HEK293 (cell line): ENCODE measurements around the gene LEMD1.

Experiments
- CTCF ChIA-PET: fragments of 350-600 bp; formaldehyde crosslinking; extraction: SDS; loops from one replicate; lab custom pipeline; 2021; ENCODE audit warnings: antibody characterized with exemption; lab: Yijun Ruan, JAX
- POLR2A ChIA-PET: fragments of 300-600 bp; formaldehyde crosslinking; extraction: SDS; loops from one replicate; lab custom pipeline; 2020; ENCODE audit warnings: antibody characterized with exemption, inconsistent platforms; lab: Yijun Ruan, JAX
- H3K27ac ChIP-seq: fragments of 200-500 bp; sonication (Bioruptor generic); 2 replicates; pipeline ENCODE4 v1.5.1; 2014; ENCODE audit warnings: low read depth, low read length, control low read depth, inconsistent platforms; ENCODE audit errors: extremely low read depth
- H3K36me3 ChIP-seq, 2 experiments: fragments of 200-500 bp in 1 of 2; sonication (Bioruptor generic) in 1 of 2; 1 replicate in 1 of 2; 2 replicates in 1 of 2; pipeline ENCODE4 v1.5.1; 2014 to 2017; ENCODE audit warnings: inconsistent platforms in 2 of 2, low read length in 2 of 2; ENCODE audit not compliant: control insufficient read depth in 2 of 2, insufficient read depth in 1 of 2
- H3K4me1 ChIP-seq: fragments of 200-500 bp; sonication (Bioruptor generic); 2 replicates; pipeline ENCODE4 v1.5.1; 2014; ENCODE audit warnings: mild to moderate bottlenecking, low read length, inconsistent platforms; ENCODE audit not compliant: control insufficient read depth, insufficient read depth
- H3K4me3 ChIP-seq: 2 replicates; pipeline ENCODE4 v1.5.1; 2011; ENCODE audit warnings: low read depth, mild to moderate bottlenecking, control low read depth, low read length, moderate library complexity
- H3K9me3 ChIP-seq: fragments of 200-500 bp; sonication (Bioruptor generic); 2 replicates; pipeline ENCODE4 v1.5.1; 2014; ENCODE audit warnings: low read depth, low read length, inconsistent platforms; ENCODE audit not compliant: control insufficient read depth, insufficient read depth
- BCL11A ChIP-seq: fragments of 450-650 bp; formaldehyde crosslinking; IDR thresholded peaks from 2 replicates; pipeline ENCODE4 v1.5.1; 2016; ENCODE audit warnings: low read depth, missing biosample characterization, missing genetic modification characterization
- KLF1 ChIP-seq: fragments of 450-650 bp; formaldehyde crosslinking; IDR thresholded peaks from 2 replicates; pipeline ENCODE4 v1.5.1; 2016; ENCODE audit warnings: missing biosample characterization, missing genetic modification characterization
- MZF1 ChIP-seq: fragments of 450-650 bp; formaldehyde crosslinking; IDR thresholded peaks from 2 replicates; pipeline ENCODE4 v1.5.1; 2017; ENCODE audit warnings: missing biosample characterization, missing genetic modification characterization, borderline replicate concordance
- OVOL3 ChIP-seq: fragments of 450-650 bp; formaldehyde crosslinking; IDR thresholded peaks from 2 replicates; pipeline ENCODE4 v1.5.1; 2016; ENCODE audit warnings: missing biosample characterization, missing genetic modification characterization
- PRDM10 ChIP-seq: fragments of 450-650 bp; formaldehyde crosslinking; IDR thresholded peaks from 2 replicates; pipeline ENCODE4 v1.5.1; 2016; ENCODE audit warnings: missing biosample characterization, missing genetic modification characterization
- REPIN1 ChIP-seq: fragments of 450-650 bp; formaldehyde crosslinking; IDR thresholded peaks from 2 replicates; pipeline ENCODE4 v1.5.1; 2017; ENCODE audit warnings: missing biosample characterization, missing genetic modification characterization, low read depth
- SCRT2 ChIP-seq: fragments of 450-650 bp; formaldehyde crosslinking; IDR thresholded peaks from 2 replicates; pipeline ENCODE4 v1.5.1; 2016; ENCODE audit warnings: missing biosample characterization, missing genetic modification characterization
- YY1 ChIP-seq: fragments of 450-650 bp; formaldehyde crosslinking; IDR thresholded peaks from 2 replicates; pipeline ENCODE4 v1.5.1; 2018; ENCODE audit warnings: missing biosample characterization, missing genetic modification characterization
- ZBTB48 ChIP-seq: fragments of 450-650 bp; formaldehyde crosslinking; IDR thresholded peaks from 2 replicates; pipeline ENCODE4 v1.5.1; 2016; ENCODE audit warnings: missing biosample characterization, missing genetic modification characterization
- ZBTB8A ChIP-seq: fragments of 450-650 bp; formaldehyde crosslinking; IDR thresholded peaks from 2 replicates; pipeline ENCODE4 v1.5.1; 2016; ENCODE audit warnings: missing biosample characterization, missing genetic modification characterization
- ZFP37 ChIP-seq: fragments of 450-650 bp; formaldehyde crosslinking; IDR thresholded peaks from 2 replicates; pipeline ENCODE4 v1.5.1; 2016; ENCODE audit warnings: missing biosample characterization, missing genetic modification characterization
- ZNF114 ChIP-seq: fragments of 450-650 bp; formaldehyde crosslinking; IDR thresholded peaks from 2 replicates; pipeline ENCODE4 v1.5.0; 2017; ENCODE audit warnings: missing biosample characterization, missing genetic modification characterization
- ZNF132 ChIP-seq: fragments of 450-650 bp; formaldehyde crosslinking; IDR thresholded peaks from 2 replicates; pipeline ENCODE4 v1.5.1; 2017; ENCODE audit warnings: missing biosample characterization, missing genetic modification characterization, borderline replicate concordance
- ZNF266 ChIP-seq: fragments of 450-650 bp; formaldehyde crosslinking; IDR thresholded peaks from 2 replicates; pipeline ENCODE4 v1.5.1; 2016; ENCODE audit warnings: missing biosample characterization, missing genetic modification characterization, low read depth
- ZNF302 ChIP-seq: fragments of 450-650 bp; formaldehyde crosslinking; IDR thresholded peaks from 2 replicates; pipeline ENCODE4 v1.5.1; 2016; ENCODE audit warnings: missing biosample characterization, missing genetic modification characterization, low read depth
- ZNF366 ChIP-seq: fragments of 450-650 bp; formaldehyde crosslinking; conservative IDR thresholded peaks from 2 replicates; pipeline ENCODE4 v1.5.1; 2016; ENCODE audit warnings: missing biosample characterization, missing genetic modification characterization
- ZNF391 ChIP-seq: fragments of 450-650 bp; formaldehyde crosslinking; IDR thresholded peaks from 2 replicates; pipeline ENCODE4 v1.5.1; 2016; ENCODE audit warnings: low read depth, missing biosample characterization, missing genetic modification characterization, borderline replicate concordance
- ZNF394 ChIP-seq: fragments of 450-650 bp; formaldehyde crosslinking; IDR thresholded peaks from 2 replicates; pipeline ENCODE4 v1.5.1; 2016; ENCODE audit warnings: missing biosample characterization, missing genetic modification characterization, mild to moderate bottlenecking, moderate library complexity, borderline replicate concordance
- ZNF473 ChIP-seq: fragments of 450-650 bp; formaldehyde crosslinking; IDR thresholded peaks from 2 replicates; pipeline ENCODE4 v1.5.1; 2017; ENCODE audit warnings: missing biosample characterization, missing genetic modification characterization
- ZNF558 ChIP-seq: fragments of 450-650 bp; formaldehyde crosslinking; IDR thresholded peaks from 2 replicates; pipeline ENCODE4 v1.5.1; 2016; ENCODE audit warnings: missing biosample characterization, missing genetic modification characterization
- ZNF670 ChIP-seq: fragments of 450-650 bp; formaldehyde crosslinking; IDR thresholded peaks from 2 replicates; pipeline ENCODE4 v1.5.1; 2016; ENCODE audit warnings: missing biosample characterization, missing genetic modification characterization, low read depth
- ZNF707 ChIP-seq: fragments of 450-650 bp; formaldehyde crosslinking; IDR thresholded peaks from 2 replicates; pipeline ENCODE4 v1.5.1; 2016; ENCODE audit warnings: missing biosample characterization, missing genetic modification characterization
- ZNF785 ChIP-seq: fragments of 450-650 bp; formaldehyde crosslinking; IDR thresholded peaks from 2 replicates; pipeline ENCODE4 v1.5.1; 2016; ENCODE audit warnings: missing biosample characterization, missing genetic modification characterization
- ZSCAN23 ChIP-seq: fragments of 450-650 bp; formaldehyde crosslinking; IDR thresholded peaks from 2 replicates; pipeline ENCODE4 v1.5.1; 2016; ENCODE audit warnings: missing biosample characterization, missing genetic modification characterization
- ZXDB ChIP-seq: fragments of 450-650 bp; formaldehyde crosslinking; IDR thresholded peaks from 2 replicates; pipeline ENCODE4 v1.5.1; 2016; ENCODE audit warnings: missing biosample characterization, missing genetic modification characterization
- TF ChIP-seq, protein P1 (sequence below): fragments of 450-650 bp; formaldehyde crosslinking; IDR thresholded peaks from 2 replicates; pipeline ENCODE4 v1.5.1; 2016; ENCODE audit warnings: missing biosample characterization, missing genetic modification characterization
- TF ChIP-seq, protein P2 (sequence below): fragments of 450-650 bp; formaldehyde crosslinking; IDR thresholded peaks from 2 replicates; pipeline ENCODE4 v1.5.1; 2016; ENCODE audit warnings: missing biosample characterization, missing genetic modification characterization, low read depth
- TF ChIP-seq, protein P3 (sequence below): IDR thresholded peaks from 2 replicates; pipeline ENCODE4 v1.6.1; 2011; ENCODE audit warnings: mild to moderate bottlenecking, low read depth, low read length, borderline replicate concordance

Gene LEMD1

DNA sequence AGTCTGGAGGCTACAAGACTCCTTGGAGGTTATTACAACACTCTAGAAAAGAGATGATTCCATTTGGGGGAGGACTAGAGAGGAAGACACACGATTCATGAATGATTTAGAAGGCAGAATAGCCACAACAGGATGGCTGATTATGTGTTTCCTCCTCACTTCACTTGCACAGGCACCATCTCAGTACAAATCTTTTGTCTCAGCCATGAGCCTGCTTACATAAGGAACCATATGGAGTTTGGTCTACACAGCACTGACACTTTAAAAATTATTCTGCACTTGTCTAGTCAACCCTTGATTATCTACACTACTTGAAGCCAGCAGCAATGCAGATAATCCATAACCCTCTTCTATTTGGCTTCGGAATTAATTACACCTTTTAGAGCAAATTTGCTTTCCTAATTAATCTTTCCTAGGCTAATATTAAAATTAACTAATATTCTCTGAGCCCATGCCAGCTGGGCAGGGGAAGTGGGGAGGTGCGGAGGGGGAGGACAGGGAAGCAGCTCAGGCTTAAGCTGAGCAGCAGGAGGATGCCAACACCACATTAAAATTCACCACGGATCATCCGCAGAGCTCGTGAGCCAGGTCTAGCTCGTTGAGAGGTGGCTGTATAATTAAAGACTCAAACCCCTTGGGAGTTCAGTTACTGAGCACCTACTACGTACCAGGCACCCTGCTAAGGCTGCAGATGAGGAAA lies 3.2 kb upstream of the LEMD1 start:
- no peaks in the 10 kb centered on the region for H3K36me3 ChIP-seq
- POLR2A ChIA-PET: no interaction called here

DNA sequence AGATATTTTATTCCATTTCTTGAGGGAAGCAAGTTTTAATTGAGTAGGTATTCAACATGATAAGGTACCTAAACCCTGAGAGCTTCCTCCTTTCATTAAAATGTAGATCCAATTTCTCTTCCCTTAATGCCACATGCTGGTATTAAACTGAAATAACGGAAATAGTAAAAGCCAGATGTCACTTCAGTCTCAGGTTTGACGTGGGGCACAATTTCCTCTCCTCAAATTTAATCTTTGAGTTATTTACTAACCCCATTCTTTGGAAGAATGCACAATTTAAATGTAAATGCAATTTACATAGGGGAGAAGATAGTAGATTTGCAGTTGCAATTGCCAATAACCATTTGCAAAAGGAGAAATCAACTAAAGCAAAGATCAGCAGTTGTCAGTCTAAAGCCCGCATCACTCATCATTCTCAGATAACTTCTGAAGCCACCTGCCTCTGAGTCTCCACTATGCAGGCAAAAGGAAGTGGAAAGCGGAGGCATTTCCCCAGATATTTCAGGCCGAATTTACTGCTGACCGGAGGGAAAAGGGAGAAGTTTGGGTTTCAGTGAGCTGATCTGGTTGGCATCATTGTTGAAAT lies 2.1 kb upstream of the LEMD1 start:
- POLR2A ChIA-PET: no interaction called here
- CTCF ChIA-PET: interaction anchor here (0.8 to 6.3 kb wide), 7 partner anchors 9 to 101 kb away, joined by 3 to 50 read pairs (median 6); no protein-coding TSS in a partner anchor
- TF ChIP-seq YY1 (tag by site-specific recombination): no peak
- TF ChIP-seq ZNF394 (tag by site-specific recombination): no peak
- no peak for TF ChIP-seq ZNF670
- no peak for TF ChIP-seq ZNF391 (tag by site-specific recombination)
- TF ChIP-seq OVOL3: no peak
- no peak for TF ChIP-seq SCRT2
- no peak for TF ChIP-seq ZXDB (tag by site-specific recombination)
- TF ChIP-seq ZFP37 (tag by site-specific recombination): no peak
- TF ChIP-seq, protein P1, sequence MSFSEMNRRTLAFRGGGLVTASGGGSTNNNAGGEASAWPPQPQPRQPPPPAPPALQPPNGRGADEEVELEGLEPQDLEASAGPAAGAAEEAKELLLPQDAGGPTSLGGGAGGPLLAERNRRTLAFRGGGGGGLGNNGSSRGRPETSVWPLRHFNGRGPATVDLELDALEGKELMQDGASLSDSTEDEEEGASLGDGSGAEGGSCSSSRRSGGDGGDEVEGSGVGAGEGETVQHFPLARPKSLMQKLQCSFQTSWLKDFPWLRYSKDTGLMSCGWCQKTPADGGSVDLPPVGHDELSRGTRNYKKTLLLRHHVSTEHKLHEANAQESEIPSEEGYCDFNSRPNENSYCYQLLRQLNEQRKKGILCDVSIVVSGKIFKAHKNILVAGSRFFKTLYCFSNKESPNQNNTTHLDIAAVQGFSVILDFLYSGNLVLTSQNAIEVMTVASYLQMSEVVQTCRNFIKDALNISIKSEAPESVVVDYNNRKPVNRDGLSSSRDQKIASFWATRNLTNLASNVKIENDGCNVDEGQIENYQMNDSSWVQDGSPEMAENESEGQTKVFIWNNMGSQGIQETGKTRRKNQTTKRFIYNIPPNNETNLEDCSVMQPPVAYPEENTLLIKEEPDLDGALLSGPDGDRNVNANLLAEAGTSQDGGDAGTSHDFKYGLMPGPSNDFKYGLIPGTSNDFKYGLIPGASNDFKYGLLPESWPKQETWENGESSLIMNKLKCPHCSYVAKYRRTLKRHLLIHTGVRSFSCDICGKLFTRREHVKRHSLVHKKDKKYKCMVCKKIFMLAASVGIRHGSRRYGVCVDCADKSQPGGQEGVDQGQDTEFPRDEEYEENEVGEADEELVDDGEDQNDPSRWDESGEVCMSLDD (tag by site-specific recombination): no peak

More for the DNA sequence above, 3.2 kb upstream of the LEMD1 start:
- no peak overlapping the region for H3K27ac ChIP-seq
- H3K9me3 ChIP-seq: no peaks in the 10 kb centered on the region
- peaks cover 5% of the 10 kb centered on the region; the same call in 1 of the 2 replicates for H3K4me1 ChIP-seq
- H3K4me3 ChIP-seq: no peak overlapping the region
- TF ChIP-seq, protein P2, sequence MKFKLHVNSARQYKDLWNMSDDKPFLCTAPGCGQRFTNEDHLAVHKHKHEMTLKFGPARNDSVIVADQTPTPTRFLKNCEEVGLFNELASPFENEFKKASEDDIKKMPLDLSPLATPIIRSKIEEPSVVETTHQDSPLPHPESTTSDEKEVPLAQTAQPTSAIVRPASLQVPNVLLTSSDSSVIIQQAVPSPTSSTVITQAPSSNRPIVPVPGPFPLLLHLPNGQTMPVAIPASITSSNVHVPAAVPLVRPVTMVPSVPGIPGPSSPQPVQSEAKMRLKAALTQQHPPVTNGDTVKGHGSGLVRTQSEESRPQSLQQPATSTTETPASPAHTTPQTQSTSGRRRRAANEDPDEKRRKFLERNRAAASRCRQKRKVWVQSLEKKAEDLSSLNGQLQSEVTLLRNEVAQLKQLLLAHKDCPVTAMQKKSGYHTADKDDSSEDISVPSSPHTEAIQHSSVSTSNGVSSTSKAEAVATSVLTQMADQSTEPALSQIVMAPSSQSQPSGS (tag by site-specific recombination): no peak
- TF ChIP-seq ZNF785 (tag by site-specific recombination): no peak
- TF ChIP-seq PRDM10 (tag by site-specific recombination): no peak
- TF ChIP-seq ZNF366: no peak
- no peak for TF ChIP-seq ZBTB8A (tag by site-specific recombination)
- no peak for TF ChIP-seq ZBTB48 (tag by site-specific recombination)
- TF ChIP-seq ZNF114: no peak
- TF ChIP-seq MZF1: no peak
- TF ChIP-seq ZNF132 (tag by site-specific recombination): no peak
- TF ChIP-seq ZNF302: no peak
- no peak for TF ChIP-seq KLF1 (tag by site-specific recombination)
- no peak for TF ChIP-seq ZSCAN23 (tag by site-specific recombination)
- TF ChIP-seq ZNF707 (tag by site-specific recombination): no peak
- TF ChIP-seq, protein P3, sequence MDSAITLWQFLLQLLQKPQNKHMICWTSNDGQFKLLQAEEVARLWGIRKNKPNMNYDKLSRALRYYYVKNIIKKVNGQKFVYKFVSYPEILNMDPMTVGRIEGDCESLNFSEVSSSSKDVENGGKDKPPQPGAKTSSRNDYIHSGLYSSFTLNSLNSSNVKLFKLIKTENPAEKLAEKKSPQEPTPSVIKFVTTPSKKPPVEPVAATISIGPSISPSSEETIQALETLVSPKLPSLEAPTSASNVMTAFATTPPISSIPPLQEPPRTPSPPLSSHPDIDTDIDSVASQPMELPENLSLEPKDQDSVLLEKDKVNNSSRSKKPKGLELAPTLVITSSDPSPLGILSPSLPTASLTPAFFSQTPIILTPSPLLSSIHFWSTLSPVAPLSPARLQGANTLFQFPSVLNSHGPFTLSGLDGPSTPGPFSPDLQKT: no peak
- TF ChIP-seq ZNF473 (tag by site-specific recombination): no peak
- no peak for TF ChIP-seq ZNF558 (tag by site-specific recombination)
- TF ChIP-seq ZNF266: no peak
- no peak for TF ChIP-seq BCL11A (tag by site-specific recombination)
- no peak for TF ChIP-seq REPIN1
- CTCF ChIA-PET: interaction anchor here (1.1 to 6.3 kb wide), 5 partner anchors 8 to 63 kb away, joined by 3 to 50 read pairs (median 6); no protein-coding TSS in a partner anchor

More for the DNA sequence above, 2.1 kb upstream of the LEMD1 start:
- no peak overlapping the region for H3K4me3 ChIP-seq
- H3K27ac ChIP-seq: no peak overlapping the region
- no peaks in the 10 kb centered on the region for H3K36me3 ChIP-seq
- peaks cover 5% of the 10 kb centered on the region; the same call in 1 of the 2 replicates for H3K4me1 ChIP-seq
- H3K9me3 ChIP-seq: no peaks in the 10 kb centered on the region
